SK-N-SH (cell line): ENCODE data around the gene GLTPD2. TPM values are rescaled to one million over a fixed set of nuclear protein-coding genes. Genes with fewer than 3 reads are reported as not detected.
A peak's percentile ranks its signal among the peaks of the same experiment; 100 is the strongest.

Experiments
- CTCF ChIA-PET: fragments of 300-600, 350-600 bp; formaldehyde crosslinking; extraction: SDS; loops from one replicate; lab custom pipeline; 2021; lab: Yijun Ruan, JAX
- POLR2A ChIA-PET: fragments of 350-600 bp; sonication (Branson Sonifier 250); formaldehyde crosslinking; extraction: SDS; loops from one replicate; lab custom pipeline; 2020; ENCODE audit warnings: antibody characterized with exemption, inconsistent platforms; lab: Yijun Ruan, JAX
- DNase-seq: peaks from one replicate; pipeline ENCODE4 v3.0.0; 2012
- H2AFZ ChIP-seq: fragments of 200-600 bp; sonication (generic); 2 replicates; pipeline ENCODE4 v1.8.1; 2016; ENCODE audit warnings: antibody characterized with exemption, mild to moderate bottlenecking, low read depth
- H3F3A ChIP-seq: fragments of 200-600 bp; sonication (generic); replicated peaks from 2 replicates; pipeline ENCODE3; 2016; ENCODE audit warnings: antibody characterized with exemption, mild to moderate bottlenecking; ENCODE audit not compliant: insufficient read depth
- H3K27ac ChIP-seq, 2 experiments: fragments of 200-500 bp in 1 of 2; fragments of 200-600 bp in 1 of 2; sonication (Bioruptor generic) in 1 of 2; sonication (generic), shearing (Covaris generic) in 1 of 2; 2 replicates each; pipeline versions ENCODE4 v1.5.1 to v1.6.1; 2014 to 2016; ENCODE audit warnings: low read depth in 2 of 2, inconsistent platforms in 1 of 2, low read length in 1 of 2, mild to moderate bottlenecking in 1 of 2, mixed read lengths in 1 of 2
- H3K27me3 ChIP-seq: fragments of 200-600 bp; sonication (generic), shearing (Covaris generic); 2 replicates; pipeline ENCODE4 v1.6.1; 2016; ENCODE audit warnings: mixed run types; ENCODE audit not compliant: insufficient read depth
- H3K36me3 ChIP-seq, 2 experiments: fragments of 200-500 bp in 1 of 2; fragments of 200-600 bp in 1 of 2; sonication (Bioruptor generic) in 1 of 2; sonication (generic) in 1 of 2; replicated peaks in 1 of 2; 2 replicates each; pipeline versions ENCODE3 to v1.5.1; 2014 to 2016; ENCODE audit warnings: low read length in 1 of 2, mild to moderate bottlenecking in 1 of 2; ENCODE audit not compliant: insufficient read depth in 2 of 2, control insufficient read depth in 1 of 2
- H3K4me1 ChIP-seq, 2 experiments: fragments of 200-500 bp in 1 of 2; fragments of 200-600 bp in 1 of 2; sonication (Bioruptor generic) in 1 of 2; sonication (generic), shearing (Covaris generic) in 1 of 2; 2 replicates each; pipeline versions ENCODE4 v1.5.1 to v1.6.1; 2014 to 2016; ENCODE audit warnings: low read depth in 1 of 2, low read length in 1 of 2, mixed run types in 1 of 2; ENCODE audit not compliant: insufficient read depth in 2 of 2, control insufficient read depth in 1 of 2
- H3K4me2 ChIP-seq: fragments of 200-600 bp; sonication (generic), shearing (Covaris generic); 2 replicates; pipeline ENCODE4 v1.6.1; 2017; ENCODE audit warnings: mixed run types
- H3K4me3 ChIP-seq, 2 experiments: fragments of 200-500 bp in 1 of 2; fragments of 200-600 bp in 1 of 2; sonication (Bioruptor generic) in 1 of 2; sonication (generic), shearing (Covaris generic) in 1 of 2; 2 replicates each; pipeline versions ENCODE4 v1.5.1 to v1.8.1; 2014 to 2016; ENCODE audit warnings: low read depth in 2 of 2, inconsistent platforms in 1 of 2, low read length in 1 of 2, mild to moderate bottlenecking in 1 of 2, mixed read lengths in 1 of 2, moderate library complexity in 1 of 2
- H3K79me2 ChIP-seq: fragments of 200-600 bp; sonication (generic); 2 replicates; pipeline ENCODE4 v1.8.1; 2017; ENCODE audit warnings: mild to moderate bottlenecking; ENCODE audit not compliant: insufficient read depth
- H3K9ac ChIP-seq: fragments of 200-600 bp; sonication (generic); 2 replicates; pipeline ENCODE4 v1.6.1; 2017; ENCODE audit warnings: mixed run types
- H3K9me2 ChIP-seq: fragments of 200-600 bp; sonication (generic); 2 replicates; pipeline ENCODE4 v1.6.1; 2017; ENCODE audit warnings: mixed run types
- H3K9me3 ChIP-seq: fragments of 200-600 bp; sonication (generic); 2 replicates; pipeline ENCODE4 v1.6.1; 2017; ENCODE audit warnings: mixed run types, mild to moderate bottlenecking, moderate library complexity
- H4K20me1 ChIP-seq: fragments of 200-600 bp; sonication (generic); 2 replicates; pipeline ENCODE4 v1.6.1; 2017; ENCODE audit warnings: mild to moderate bottlenecking, mixed run types; ENCODE audit not compliant: insufficient read depth
- CHD2 ChIP-seq: fragments of 150-350 bp; IDR thresholded peaks from 2 replicates; pipeline ENCODE4 v1.6.1; 2018; ENCODE audit warnings: low read length; ENCODE audit not compliant: partially characterized antibody
- EZH2phosphoT487 ChIP-seq: fragments of 200-600 bp; sonication (generic); IDR thresholded peaks from 2 replicates; pipeline ENCODE4 v1.6.1; 2017; ENCODE audit warnings: low read depth, mixed run types, mild to moderate bottlenecking, antibody characterized with exemption, moderate library complexity, borderline replicate concordance
- FOSL2 ChIP-seq: IDR thresholded peaks from 2 replicates; pipeline ENCODE4 v1.4.0; 2012; ENCODE audit warnings: low read depth, mild to moderate bottlenecking, moderate library complexity, borderline replicate concordance
- FOXJ3 ChIP-seq: sonication (generic); formaldehyde crosslinking; IDR thresholded peaks from 2 replicates; pipeline ENCODE4 v1.5.1; 2020; ENCODE audit warnings: mild to moderate bottlenecking, missing genetic modification reagents
- JUND ChIP-seq: IDR thresholded peaks from 2 replicates; pipeline ENCODE4 v1.4.0; 2012
- MEF2A ChIP-seq: IDR thresholded peaks from 2 replicates; pipeline ENCODE4 v1.4.0; 2012; ENCODE audit warnings: low read depth, borderline replicate concordance
- REST ChIP-seq: IDR thresholded peaks from 2 replicates; pipeline ENCODE4 v1.6.1; 2012; ENCODE audit warnings: mild to moderate bottlenecking, low read depth, low read length, moderate library complexity
- RFX5 ChIP-seq: IDR thresholded peaks from 2 replicates; pipeline ENCODE4 v1.6.1; 2012; ENCODE audit warnings: mild to moderate bottlenecking, improper control_type of control experiment, low read length
- SMC3 ChIP-seq: IDR thresholded peaks from 2 replicates; pipeline ENCODE4 v1.6.1; 2012; ENCODE audit warnings: low read depth, low read length, improper control_type of control experiment
- TAF1 ChIP-seq: IDR thresholded peaks from 2 replicates; pipeline ENCODE4 v1.6.1; 2012; ENCODE audit warnings: low read depth, mild to moderate bottlenecking, low read length, moderate library complexity, borderline replicate concordance
- WGBS: methylation state at CpG from one replicate; pipeline ENCODE4 v1.1.6; 2017; ENCODE audit warnings: low lambda C conversion rate; 5-methylcytosine and 5-hydroxymethylcytosine counted together
- polyA plus RNA-seq, 3 experiments: library from polyadenylated mRNA; depleted of rRNA; stranded (reverse); fragments of >200 nt; gene quantifications; 2 replicates each; pipeline ENCODE4 v1.2.3, GENCODE V29; 2012
- TF ChIP-seq, protein P1 (sequence below): fragments of 200-600 bp; sonication (generic); IDR thresholded peaks from 2 replicates; pipeline ENCODE4 v1.6.1; 2017; ENCODE audit warnings: antibody characterized with exemption, mild to moderate bottlenecking, moderate library complexity
- TF ChIP-seq, protein P2 (sequence below): IDR thresholded peaks from 2 replicates; pipeline ENCODE4; 2012
- TF ChIP-seq, protein P3 (sequence below): IDR thresholded peaks from 2 replicates; pipeline ENCODE4 v1.4.0; 2012; ENCODE audit warnings: low read depth, borderline replicate concordance
- TF ChIP-seq, protein P4 (sequence below): fragments of 150-350 bp; IDR thresholded peaks from 2 replicates; pipeline ENCODE4 v1.6.1; 2017; ENCODE audit warnings: antibody characterized with exemption, low read length, low read depth, borderline replicate concordance
- TF ChIP-seq, protein P5 (sequence below): fragments of 150-350 bp; IDR thresholded peaks from 2 replicates; pipeline ENCODE4 v1.6.1; 2016; ENCODE audit warnings: mild to moderate bottlenecking, low read depth, low read length

The GLTPD2 gene
- polyA plus RNA-seq, 1 of the 3 experiments (the other 2 are of a cell fraction), result not detected

- Histone ChIP-seq H3K4me3 (no peak overlapping the region), H3K27ac (no peak overlapping the region), H3F3A (no peaks in the 10 kb centered on the region), H3K4me1 (peaks cover 0 to 10% of the 10 kb centered on the region in 2 experiments; a peak in 1 of 4 replicates), H3K27me3 (peaks cover 36% of the 10 kb centered on the region), H3K36me3 (no peaks in the 10 kb centered on the region), H4K20me1 (no peaks in the 10 kb centered on the region), H3K79me2 (no peaks in the 10 kb centered on the region), H3K4me2 (no peak overlapping the region), H3K9ac (no peak overlapping the region), H3K9me2 (no peaks in the 10 kb centered on the region), H3K9me3 (no peaks in the 10 kb centered on the region), H2AFZ (no peak overlapping the region)
- ChIA-PET CTCF (interaction anchor here (1.8 kb wide), 1 partner anchor 134 kb away, joined by 5 read pairs; the partner anchor contains the start of gene CHRNE), POLR2A (no interaction called here)
- no peak for TF ChIP-seq EZH2phosphoT487
- peak; percentile 17; the same call in 1 of the 2 replicates for TF ChIP-seq FOSL2
- TF ChIP-seq, protein P1, sequence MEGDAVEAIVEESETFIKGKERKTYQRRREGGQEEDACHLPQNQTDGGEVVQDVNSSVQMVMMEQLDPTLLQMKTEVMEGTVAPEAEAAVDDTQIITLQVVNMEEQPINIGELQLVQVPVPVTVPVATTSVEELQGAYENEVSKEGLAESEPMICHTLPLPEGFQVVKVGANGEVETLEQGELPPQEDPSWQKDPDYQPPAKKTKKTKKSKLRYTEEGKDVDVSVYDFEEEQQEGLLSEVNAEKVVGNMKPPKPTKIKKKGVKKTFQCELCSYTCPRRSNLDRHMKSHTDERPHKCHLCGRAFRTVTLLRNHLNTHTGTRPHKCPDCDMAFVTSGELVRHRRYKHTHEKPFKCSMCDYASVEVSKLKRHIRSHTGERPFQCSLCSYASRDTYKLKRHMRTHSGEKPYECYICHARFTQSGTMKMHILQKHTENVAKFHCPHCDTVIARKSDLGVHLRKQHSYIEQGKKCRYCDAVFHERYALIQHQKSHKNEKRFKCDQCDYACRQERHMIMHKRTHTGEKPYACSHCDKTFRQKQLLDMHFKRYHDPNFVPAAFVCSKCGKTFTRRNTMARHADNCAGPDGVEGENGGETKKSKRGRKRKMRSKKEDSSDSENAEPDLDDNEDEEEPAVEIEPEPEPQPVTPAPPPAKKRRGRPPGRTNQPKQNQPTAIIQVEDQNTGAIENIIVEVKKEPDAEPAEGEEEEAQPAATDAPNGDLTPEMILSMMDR, result no peak
- TF ChIP-seq RFX5, result no peak
- TF ChIP-seq, protein P2, sequence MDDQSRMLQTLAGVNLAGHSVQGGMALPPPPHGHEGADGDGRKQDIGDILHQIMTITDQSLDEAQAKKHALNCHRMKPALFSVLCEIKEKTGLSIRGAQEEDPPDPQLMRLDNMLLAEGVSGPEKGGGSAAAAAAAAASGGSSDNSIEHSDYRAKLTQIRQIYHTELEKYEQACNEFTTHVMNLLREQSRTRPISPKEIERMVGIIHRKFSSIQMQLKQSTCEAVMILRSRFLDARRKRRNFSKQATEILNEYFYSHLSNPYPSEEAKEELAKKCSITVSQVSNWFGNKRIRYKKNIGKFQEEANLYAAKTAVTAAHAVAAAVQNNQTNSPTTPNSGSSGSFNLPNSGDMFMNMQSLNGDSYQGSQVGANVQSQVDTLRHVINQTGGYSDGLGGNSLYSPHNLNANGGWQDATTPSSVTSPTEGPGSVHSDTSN, result peak; percentile 12; the same call in 1 of the 2 replicates
- no peak for DNase-seq
- WGBS, result 70% methylated on average over 2 of the region's 2 CpGs
Observed at GRCh38 chr17:4769628-4770027, 19.1 kb upstream of the GLTPD2 start.

DNA sequence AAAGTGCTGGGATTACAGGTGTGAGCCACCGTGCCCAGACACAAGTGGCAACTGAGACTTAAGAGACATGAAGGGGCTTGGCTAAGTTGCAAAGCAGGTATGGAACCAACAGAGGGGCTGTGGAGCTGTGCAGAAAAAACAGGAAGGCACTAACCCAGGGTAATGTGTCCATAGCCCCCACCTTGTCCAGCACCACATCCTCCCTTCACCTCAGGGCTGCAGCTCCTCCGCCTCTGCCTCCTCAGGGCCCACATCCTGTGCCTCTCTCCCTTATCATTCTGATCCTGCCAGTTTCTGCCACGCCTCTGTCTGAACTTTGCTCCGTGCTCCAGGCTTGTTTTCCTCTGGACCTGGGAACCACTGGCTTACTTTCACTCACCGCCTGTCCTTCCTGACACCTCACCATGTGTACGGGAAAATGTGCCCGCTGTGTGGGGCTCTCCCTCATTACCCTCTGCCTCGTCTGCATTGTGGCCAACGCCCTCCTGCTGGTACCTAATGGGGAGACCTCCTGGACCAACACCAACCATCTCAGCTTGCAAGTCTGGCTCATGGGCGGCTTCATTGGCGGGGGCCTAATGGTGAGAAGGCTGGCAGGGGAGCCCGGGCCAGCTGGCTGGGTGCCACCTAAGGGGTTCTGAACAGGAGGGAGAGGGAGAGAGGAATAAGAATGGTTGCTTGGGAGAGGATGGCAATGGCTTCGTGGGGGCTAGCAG lies 17.1 kb upstream of the GLTPD2 start, which contains the start of gene TM4SF5:
Gene TM4SF5, plus strand, starts transcription at position 368 of the 716 bp plus-strand sequence. Its CDS starts 37 bp downstream, at position 405.
- Histone ChIP-seq H3K27ac (no peak within 1 kb of the TSS), H3K36me3 (no peaks in the 10 kb centered on the region), H3K4me2 (no peak within 1 kb of the TSS), H4K20me1 (no peaks in the 10 kb centered on the region), H3K9me3 (no peaks in the 10 kb centered on the region), H3K4me3 (no peak within 1 kb of the TSS), H3K4me1 (peaks cover 0 to 10% of the 10 kb centered on the region in 2 experiments; a peak in 1 of 4 replicates), H2AFZ (no peak within 1 kb of the TSS), H3F3A (no peaks in the 10 kb centered on the region), H3K9me2 (no peaks in the 10 kb centered on the region), H3K27me3 (peaks cover 41% of the 10 kb centered on the region), H3K79me2 (no peaks in the 10 kb centered on the region), H3K9ac (no peak within 1 kb of the TSS)
- CTCF ChIA-PET, result interaction anchor here (0.9 to 3.4 kb wide), 4 partner anchors 14 to 132 kb away, joined by 3 to 21 read pairs (median 4); partner anchors contain the start of genes CHRNE and GLTPD2
- DNase-seq, result peak; percentile 37
- POLR2A ChIA-PET, result interaction anchor here (0.5 to 1.3 kb wide), 3 partner anchors 14 to 721 kb away, joined by 3 to 4 read pairs (median 3); no protein-coding TSS in a partner anchor
- WGBS, result 24% methylated on average over 13 of the region's 13 CpGs
- TF ChIP-seq MEF2A (no peak), CHD2 (no peak), JUND (no peak), SMC3 (no peak), REST (no peak), TAF1 (no peak), RFX5 (no peak), FOXJ3 (CRISPR knock-in tag) (no peak)
- TF ChIP-seq, protein P3, sequence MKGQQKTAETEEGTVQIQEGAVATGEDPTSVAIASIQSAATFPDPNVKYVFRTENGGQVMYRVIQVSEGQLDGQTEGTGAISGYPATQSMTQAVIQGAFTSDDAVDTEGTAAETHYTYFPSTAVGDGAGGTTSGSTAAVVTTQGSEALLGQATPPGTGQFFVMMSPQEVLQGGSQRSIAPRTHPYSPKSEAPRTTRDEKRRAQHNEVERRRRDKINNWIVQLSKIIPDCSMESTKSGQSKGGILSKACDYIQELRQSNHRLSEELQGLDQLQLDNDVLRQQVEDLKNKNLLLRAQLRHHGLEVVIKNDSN, result no peak
- TF ChIP-seq, protein P4, sequence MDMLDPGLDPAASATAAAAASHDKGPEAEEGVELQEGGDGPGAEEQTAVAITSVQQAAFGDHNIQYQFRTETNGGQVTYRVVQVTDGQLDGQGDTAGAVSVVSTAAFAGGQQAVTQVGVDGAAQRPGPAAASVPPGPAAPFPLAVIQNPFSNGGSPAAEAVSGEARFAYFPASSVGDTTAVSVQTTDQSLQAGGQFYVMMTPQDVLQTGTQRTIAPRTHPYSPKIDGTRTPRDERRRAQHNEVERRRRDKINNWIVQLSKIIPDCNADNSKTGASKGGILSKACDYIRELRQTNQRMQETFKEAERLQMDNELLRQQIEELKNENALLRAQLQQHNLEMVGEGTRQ, result no peak
- TF ChIP-seq, protein P5, sequence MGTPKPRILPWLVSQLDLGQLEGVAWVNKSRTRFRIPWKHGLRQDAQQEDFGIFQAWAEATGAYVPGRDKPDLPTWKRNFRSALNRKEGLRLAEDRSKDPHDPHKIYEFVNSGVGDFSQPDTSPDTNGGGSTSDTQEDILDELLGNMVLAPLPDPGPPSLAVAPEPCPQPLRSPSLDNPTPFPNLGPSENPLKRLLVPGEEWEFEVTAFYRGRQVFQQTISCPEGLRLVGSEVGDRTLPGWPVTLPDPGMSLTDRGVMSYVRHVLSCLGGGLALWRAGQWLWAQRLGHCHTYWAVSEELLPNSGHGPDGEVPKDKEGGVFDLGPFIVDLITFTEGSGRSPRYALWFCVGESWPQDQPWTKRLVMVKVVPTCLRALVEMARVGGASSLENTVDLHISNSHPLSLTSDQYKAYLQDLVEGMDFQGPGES, result no peak
